ENCODE data around the gene RTP4.
"Not testable (repeated sequence)": the region's sequence is repeated elsewhere in the genome, so short reads cannot be mapped to it uniquely, and the experiment has no call there.

RTP4 gene

DNA sequence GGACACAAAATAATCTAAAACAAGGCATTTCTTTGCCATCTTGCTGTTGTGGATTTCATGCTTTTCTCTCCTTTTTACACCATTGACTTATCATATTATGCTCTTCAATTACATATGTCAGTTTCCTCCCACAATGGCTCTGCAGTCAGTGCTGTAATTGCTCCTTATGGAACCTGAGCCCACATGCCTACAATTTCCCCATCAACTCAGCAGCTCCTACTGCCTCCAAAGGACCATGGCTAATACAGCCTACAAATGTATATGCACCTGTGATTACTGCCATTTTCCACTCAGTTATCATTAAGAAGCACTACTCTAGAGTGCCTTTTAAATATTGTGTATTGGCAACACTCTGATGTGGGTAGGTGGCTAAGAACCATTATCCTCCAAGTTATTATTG lies 30.8 kb downstream of the RTP4 start:
- intact Hi-C loops (cut with micrococcal nuclease), result no loop called here
- H3K4me1 Mint-ChIP-seq (ENCODE audit: low read depth), result no peaks in the 10 kb centered on the region
- H3K27ac Mint-ChIP-seq, result no peak overlapping the region
- H3K27me3 Mint-ChIP-seq, result peaks cover 3% of the 10 kb centered on the region
- no peaks in the 10 kb centered on the region for H3K9me3 Mint-ChIP-seq
- no peak overlapping the region for H3K4me3 Mint-ChIP-seq
- no peaks in the 10 kb centered on the region for H3K36me3 Mint-ChIP-seq (ENCODE audit: low read depth)

DNA sequence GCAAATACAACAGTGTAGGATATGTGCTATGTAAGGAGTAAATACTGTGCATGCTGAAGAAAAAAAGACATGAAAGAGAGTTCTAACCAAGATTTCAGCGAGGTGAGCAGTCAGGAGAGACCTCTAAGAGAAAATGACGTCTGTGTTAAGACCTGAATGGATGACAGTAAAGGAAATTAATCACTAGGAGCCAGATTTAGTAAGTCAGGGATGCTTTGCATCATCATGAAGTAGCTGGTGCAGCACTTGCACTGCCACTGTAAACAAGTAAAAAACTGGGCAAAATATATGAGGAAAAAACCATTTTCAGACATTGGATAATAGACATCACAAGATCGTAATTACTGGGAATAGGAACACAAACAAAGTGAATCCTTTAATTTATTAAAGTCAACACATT lies 32.6 kb downstream of the RTP4 start:
- intact Hi-C loops (cut with micrococcal nuclease), result no loop called here
- Mint-ChIP-seq H3K4me3 (no peak overlapping the region), H3K27ac (no peak overlapping the region)

DNA sequence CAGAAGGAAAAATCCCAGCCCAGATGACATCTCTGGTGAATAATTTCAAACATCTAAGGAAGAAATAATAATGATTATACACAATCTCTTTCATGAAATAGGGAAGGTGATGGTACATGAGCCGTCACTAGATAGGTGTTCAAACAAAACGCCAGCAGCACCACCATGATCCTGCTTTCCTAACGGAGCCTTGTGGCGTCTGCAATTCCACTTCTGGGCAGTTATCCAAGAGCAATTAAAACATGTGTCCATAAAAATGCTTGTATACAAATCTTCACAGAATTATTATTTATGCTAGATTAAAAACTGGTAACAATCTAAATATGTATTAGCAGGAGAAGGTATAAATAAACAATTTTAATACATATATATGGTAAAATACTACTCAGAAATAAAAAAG lies 33.7 kb downstream of the RTP4 start:
- H3K4me3 Mint-ChIP-seq, result no peak overlapping the region
- H3K9me3 Mint-ChIP-seq, result no peaks in the 10 kb centered on the region
- no peaks in the 10 kb centered on the region for H3K36me3 Mint-ChIP-seq (ENCODE audit: low read depth)

More for the DNA sequence above, 32.6 kb downstream of the RTP4 start:
- H3K27me3 Mint-ChIP-seq, result peaks cover 2% of the 10 kb centered on the region
- no peaks in the 10 kb centered on the region for H3K9me3 Mint-ChIP-seq
- H3K36me3 Mint-ChIP-seq (ENCODE audit: low read depth), result no peaks in the 10 kb centered on the region
- H3K4me1 Mint-ChIP-seq (ENCODE audit: low read depth), result no peaks in the 10 kb centered on the region

DNA sequence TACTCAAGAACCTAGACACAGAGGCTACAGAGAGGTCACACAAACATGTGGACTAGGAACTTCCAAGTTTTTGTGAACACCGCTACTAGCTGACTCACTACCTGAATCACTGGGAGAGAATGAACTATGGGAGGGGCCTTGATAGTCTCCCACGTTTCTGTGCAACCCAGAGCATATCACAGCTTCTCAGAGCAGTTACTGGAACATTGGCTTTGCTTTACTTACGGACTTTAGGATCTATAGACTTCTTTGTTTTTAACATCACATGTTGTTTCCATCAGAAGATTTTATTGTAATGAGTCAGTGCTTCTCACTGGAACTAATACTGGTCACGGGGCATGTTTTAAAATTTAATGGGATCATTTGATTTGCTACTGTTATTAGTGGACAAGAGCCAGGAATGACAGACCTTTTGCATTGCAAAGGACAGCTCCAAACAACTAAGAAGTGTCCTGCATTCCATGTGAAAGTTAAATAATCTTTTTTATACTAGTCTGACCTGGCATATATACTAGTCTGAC lies 35.6 kb downstream of the RTP4 start:
- H3K4me1 Mint-ChIP-seq (ENCODE audit: low read depth), result no peaks in the 10 kb centered on the region
- no peaks in the 10 kb centered on the region for H3K27me3 Mint-ChIP-seq
- H3K4me3 Mint-ChIP-seq, result no peak overlapping the region
- intact Hi-C loops (cut with micrococcal nuclease), result no loop called here
- H3K27ac Mint-ChIP-seq, result no peak overlapping the region
- H3K9me3 Mint-ChIP-seq, result no peaks in the 10 kb centered on the region
- no peaks in the 10 kb centered on the region for H3K36me3 Mint-ChIP-seq (ENCODE audit: low read depth)

More for the DNA sequence above, 33.7 kb downstream of the RTP4 start:
- Mint-ChIP-seq H3K4me1 (ENCODE audit: low read depth) (no peaks in the 10 kb centered on the region), H3K27ac (no peak overlapping the region), H3K27me3 (no peaks in the 10 kb centered on the region)
- intact Hi-C loops (cut with micrococcal nuclease), result no loop called here

DNA sequence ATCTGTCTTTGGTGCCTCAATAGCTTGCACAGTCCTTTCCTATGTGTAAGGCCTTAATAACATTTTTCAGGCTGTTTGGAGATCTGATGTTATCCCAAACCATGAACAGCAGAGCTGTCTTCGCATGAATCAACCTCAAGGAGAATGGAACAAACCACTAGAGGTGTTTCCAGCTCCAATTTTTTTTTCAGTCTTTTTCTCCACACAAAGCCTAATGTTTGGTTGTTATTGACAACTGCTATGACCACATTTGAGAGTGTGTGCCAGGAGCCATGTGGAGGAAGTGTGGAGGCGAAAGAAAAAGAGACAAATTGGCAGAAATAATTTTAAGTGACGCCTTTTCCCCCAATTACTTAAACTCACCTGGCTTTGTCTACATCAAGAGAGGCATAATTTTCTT lies 38.7 kb downstream of the RTP4 start:
- Mint-ChIP-seq H3K9me3 (no peaks in the 10 kb centered on the region), H3K4me3 (no peak overlapping the region), H3K4me1 (ENCODE audit: low read depth) (no peaks in the 10 kb centered on the region), H3K27me3 (no peaks in the 10 kb centered on the region), H3K27ac (no peak overlapping the region), H3K36me3 (ENCODE audit: low read depth) (no peaks in the 10 kb centered on the region)
- intact Hi-C loops (cut with micrococcal nuclease), result no loop called here

DNA sequence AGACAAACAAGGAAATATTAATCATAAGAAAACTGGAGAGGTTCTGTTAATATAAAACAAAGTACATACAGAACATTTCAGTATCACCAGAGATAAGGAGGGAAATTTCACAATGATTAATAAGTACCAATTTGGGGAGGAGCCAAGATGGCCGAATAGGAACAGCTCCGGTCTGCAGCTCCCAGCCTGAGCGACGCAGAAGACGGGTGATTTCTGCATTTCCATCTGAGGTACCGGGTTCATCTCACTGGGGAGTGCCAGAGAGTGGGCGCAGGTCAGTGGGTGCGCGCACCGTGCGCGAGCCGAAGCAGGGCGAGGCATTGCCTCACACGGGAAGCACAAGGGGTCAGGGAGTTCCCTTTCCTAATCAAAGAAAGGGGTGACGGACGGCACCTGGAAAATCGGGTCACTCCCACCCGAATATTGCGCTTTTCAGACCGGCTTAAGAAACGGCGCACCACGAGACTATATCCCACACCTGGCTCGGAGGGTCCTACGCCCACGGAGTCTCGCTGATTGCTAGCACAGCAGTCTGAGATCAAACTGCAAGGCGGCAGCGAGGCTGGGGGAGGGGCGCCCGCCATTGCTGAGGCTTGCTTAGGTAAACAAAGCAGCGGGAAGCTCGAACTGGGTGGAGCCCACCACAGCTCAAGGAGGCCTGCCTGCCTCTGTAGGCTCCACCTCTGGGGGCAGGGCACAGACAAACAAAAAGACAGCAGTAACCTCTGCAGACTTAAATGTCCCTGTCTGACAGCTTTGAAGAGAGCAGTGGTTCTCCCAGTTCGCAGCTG lies 44.0 kb downstream of the RTP4 start:
- H3K9me3 Mint-ChIP-seq; H3K36me3 Mint-ChIP-seq (ENCODE audit: low read depth); intact Hi-C loops (cut with micrococcal nuclease); H3K27me3 Mint-ChIP-seq; H3K4me1 Mint-ChIP-seq (ENCODE audit: low read depth); H3K27ac Mint-ChIP-seq; H3K4me3 Mint-ChIP-seq: not testable (repeated sequence)
